Measurements from ENCODE around the gene MSRB2.

The MSRB2 gene

DNA sequence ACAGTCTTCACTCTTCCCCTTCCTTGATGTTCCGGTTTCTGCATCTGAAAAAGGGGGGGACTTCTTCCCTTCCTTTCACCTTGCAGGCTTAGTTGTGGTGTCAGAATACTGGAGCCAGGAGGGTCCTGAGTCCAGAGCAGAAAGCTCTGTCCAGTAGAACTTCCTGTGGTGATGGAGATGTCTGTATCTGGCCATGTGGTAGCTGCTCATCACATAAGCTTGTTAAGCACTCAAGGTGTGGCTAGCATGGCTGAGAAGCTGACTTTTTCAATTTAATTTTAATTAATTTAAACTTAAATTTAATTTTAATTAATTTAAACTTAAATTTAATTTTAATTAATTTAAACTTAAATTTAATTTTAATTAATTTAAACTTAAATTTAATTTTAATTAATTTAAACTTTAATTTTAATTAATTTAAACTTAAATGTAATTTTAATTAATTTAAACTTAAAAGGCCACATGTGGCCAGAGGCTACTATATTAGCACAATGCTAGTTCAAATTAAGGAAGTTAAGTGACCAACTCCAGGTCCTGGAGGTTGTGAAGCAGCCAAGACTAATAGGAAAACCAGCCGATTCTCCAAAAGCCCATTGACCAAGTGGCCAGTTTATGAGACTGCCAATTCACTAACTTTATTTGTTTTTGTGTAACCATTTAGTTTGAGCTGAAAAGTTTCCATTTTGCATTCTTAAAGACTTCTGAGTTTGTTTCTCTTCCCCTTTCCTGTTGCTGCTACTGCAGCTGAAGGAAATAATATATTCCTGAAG, 16.3 kb downstream of the MSRB2 start:
- DNase-seq (ENCODE audit: low read depth), result no peak

DNA sequence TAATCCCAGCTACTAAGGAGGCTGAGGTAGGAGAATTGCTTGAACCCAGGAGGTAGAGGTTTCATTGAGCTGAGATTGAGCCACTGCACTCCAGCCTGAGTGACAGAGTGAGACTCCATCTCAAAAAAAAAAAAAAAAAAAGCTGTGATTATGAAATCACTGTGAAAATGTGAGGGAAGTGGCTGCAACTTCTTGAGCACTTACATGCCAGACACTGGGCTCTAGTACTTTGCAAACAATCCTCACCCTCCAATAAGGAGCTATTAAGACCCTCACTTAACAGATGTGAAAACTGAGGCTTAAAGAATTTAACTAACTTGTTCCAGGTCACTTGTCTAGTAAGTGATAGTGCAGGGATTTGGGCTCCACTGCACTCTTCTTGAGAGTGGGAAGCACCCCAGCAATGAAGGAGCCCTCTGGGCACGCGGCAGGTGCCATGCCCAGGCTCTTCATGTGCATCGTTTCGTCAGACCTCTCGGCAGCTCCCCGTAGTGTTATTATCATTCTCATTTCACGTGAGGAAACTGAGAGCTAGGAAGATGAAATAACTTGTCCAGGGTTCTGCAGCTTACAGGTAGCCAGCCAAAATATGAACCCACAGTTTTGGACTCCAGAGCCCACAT, 19.0 kb downstream of the MSRB2 start:
- DNase-seq (ENCODE audit: low read depth), result no peak

DNA sequence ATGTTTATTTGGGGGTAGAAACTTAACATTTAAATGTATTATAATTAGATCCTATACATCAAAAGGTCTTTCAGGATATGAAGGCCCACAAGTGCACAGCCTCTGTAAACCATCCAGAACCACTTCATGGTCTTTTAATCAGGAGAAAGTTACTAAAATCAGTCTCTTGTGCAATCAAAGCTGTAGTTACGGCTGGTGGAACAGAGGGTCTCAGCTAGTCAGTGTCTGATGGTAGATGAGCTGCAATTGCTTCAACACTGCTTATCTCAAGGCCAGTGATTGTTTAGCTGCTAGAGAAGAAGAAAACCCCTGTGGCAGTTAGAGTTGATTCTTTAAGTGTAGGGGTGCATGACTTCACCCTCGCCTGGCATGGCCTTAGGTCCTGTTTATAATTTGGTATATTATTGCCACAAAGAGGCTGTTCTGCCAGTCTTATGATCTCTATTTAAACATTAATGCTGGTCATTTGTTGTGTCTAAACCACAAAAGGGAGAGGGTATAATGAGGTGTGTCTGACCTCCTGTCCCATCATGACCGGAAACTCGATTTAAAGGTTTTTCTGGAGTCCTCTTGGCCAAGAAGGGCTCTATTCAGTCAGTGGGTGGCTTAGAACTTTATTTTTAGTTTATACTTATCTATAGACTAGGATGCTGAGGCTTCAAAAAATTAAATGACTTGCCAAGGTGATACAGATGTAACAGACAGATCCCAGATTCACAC, 21.3 kb downstream of the MSRB2 start:
- DNase-seq (ENCODE audit: low read depth), result no peak

DNA sequence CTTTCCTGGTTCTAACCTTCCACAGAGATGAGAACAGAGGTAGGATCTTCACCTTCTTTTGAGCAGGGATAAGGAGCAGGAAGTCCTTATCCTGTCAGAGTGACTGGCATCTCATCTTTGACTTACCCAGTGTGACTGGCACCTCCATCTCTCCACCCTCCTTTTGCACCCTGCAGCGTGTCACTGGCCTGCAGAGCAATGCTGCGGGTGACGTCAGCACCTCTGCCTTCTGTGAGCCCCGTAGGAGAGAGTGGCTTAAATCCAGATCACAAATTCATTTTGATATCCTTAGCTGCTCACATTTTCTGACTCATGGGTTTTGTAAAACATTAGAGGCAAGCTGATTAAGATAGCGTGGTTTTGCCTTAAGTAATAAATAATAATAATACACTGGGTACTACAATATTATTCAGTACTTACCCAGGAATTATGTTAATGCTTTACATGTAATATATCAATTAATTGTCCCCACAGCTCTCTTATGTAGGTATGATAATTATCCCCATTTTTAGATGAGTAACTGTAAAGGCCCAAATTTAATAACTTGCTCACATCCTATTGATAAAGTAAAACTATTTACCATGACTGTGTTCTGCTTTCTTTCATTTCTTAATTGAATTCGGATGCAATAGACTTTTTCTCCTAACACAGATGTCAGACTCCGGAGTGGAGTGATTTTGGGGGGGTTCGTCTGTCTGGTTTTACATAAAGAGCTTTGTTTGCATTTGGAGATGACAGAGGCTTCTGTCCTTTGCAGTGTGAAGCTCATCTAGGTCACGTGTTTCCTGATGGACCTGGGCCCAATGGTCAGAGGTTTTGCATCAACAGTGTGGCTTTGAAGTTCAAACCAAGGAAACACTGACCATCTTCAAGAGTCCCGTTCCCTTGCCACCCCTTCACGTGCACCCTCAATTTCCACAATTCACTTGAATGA, 24.9 kb downstream of the MSRB2 start:
- no peak for DNase-seq (ENCODE audit: low read depth)

DNA sequence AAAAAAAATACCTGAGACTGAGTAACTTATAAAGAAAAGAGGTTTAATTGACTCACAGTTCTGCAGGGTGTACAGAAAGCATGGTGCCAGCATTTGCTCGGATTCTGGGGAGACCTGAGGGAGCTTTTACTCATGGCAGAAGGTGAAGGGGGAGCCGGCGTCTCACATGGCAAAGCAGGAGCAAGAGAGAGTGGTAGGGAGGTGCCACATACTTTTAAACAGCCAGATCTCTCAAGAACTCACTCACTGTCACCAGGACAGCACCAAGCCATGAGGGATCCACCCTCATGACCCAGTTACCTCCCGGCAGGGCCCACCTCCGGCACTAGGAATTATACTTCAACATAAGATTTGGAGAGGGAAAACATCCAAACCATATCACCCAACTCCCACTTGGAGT, 25.8 kb downstream of the MSRB2 start:
- no peak for DNase-seq (ENCODE audit: low read depth)

DNA sequence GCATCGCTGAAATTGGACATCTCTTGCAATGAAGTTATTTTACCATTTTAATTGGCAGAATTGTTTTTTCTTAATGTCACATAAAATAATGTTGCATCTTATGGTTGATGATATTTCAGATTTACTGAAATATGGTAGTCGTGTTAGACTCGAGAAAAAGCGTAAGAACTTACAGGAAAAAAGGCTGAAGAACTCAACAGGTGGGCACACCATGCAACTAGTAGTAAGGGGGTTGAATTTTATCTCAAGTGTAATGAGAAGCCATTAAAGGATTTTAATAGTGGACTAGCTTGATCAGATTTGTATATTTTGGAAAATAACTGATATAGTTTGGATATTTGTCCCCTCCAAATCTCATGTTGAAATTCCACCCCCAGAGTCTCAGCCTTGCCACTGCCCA, 41.1 kb downstream of the MSRB2 start:
- DNase-seq (ENCODE audit: low read depth), result no peak

DNA sequence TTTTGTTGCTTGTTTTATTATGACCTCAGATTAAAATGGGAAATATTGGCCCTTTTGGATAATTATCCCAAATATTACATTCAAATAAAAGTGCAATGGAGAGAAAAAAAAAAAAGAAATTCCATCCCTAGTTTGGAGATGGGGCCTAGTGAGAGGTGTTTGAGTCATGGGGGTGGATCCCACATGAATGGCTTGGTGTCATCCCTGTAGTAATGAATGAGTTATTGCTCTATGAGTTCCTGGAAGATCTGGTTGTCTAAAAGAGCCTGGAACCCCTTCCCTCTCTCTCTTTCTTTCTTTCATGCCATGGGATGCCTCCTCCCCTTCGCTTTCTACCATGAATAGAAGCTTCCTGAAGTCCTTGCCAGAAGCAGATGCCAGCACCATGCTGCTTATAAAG, 44.3 kb downstream of the MSRB2 start:
- DNase-seq (ENCODE audit: low read depth), result no peak

DNA sequence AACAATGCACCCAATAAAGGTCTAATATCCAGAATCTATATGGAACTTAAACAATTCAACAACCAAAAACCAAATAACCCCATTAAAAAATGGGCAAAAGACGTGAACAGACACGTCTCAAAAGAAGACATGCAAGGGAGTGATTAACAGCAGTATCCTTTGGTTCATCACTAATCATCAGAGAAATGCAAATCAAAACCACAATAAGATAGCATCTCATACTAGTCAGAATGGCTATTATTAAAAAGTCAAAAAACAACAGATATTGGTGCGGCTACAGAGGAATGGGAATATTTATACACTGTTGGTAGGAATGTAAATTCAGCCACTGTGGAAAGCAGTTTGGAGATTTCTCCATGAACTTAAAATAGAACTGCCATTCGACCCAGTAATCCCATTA, 46.6 kb downstream of the MSRB2 start:
- DNase-seq (ENCODE audit: low read depth), result no peak

DNA sequence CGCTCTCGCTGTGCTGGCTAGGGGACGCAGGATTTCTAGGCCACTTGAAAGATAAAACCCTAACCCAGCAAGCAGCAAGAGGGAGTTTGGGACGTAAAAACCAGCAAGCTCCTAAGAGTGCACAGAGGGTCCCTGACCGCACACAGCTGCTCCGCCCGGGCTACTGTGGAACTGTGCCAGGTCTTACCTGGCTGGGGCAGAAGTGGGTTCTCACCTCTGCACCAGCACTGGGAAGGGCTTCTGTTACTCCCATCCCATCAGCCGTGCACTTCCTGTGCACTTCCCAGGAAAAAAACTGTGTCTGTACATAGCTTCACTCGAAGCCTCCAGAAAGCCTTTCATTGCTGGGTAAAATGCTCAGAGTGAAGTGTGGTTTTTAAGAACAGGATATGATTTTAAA, 50.9 kb downstream of the MSRB2 start:
- DNase-seq (ENCODE audit: low read depth), result no peak

DNA sequence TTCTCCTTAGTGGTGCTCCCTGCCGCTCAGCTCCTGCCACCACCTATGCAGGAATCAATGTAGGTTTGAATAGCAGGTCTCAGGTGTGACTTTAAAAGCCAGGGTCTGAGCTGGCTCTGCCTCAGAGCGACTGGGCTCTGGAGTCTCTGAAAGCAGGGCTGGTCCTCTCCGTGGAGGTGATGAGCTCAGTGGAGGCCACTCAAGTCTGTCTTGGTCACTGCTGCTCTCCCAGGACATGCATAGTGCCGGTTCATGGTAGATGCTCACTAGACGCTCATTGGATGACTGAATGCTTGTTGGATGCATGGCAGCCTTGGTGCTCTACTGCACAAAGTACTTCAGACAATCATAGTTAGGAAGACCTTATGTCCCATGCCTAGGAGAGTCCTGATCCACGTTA, 51.7 kb downstream of the MSRB2 start:
- no peak for DNase-seq (ENCODE audit: low read depth)

DNA sequence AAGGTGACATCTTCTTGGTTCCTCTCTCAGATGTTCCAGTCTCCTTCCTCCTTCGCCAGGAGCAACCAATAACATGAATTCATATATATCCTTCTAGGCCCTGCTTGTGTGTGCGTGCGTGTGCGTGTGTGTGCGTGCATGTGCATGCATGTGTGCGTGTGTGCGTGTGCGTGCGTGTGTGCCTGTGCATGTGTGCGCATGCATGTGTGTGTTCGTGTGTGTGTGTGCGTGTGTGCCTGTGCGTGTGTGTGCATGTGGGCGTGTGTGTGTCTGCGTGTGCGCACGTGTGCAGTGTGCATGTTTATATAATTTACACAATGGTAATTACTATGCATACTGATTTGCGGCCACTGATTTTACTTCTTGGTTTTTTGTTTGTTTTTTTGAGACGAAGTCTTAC, 52.8 kb downstream of the MSRB2 start:
- DNase-seq (ENCODE audit: low read depth), result no peak

DNA sequence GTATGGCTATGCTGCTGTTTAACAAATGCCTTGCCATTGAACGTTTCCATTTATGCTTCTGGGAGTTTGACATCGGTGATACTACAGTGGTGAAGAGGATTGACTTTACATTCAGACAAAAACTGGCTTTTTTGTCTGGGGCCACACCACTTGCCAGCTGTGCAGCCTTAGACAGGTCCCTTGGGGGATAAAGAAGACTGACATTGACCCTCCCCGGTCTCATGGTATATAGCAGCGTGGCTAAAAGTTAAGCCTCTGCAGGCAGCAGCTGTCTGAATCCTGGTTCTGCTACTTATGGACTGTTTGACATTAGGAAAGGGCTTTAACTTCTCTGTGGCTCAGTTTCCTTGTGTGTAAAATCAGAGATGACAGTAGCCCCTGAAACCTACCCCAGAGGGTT, 54.7 kb downstream of the MSRB2 start:
- no peak for DNase-seq (ENCODE audit: low read depth)

DNA sequence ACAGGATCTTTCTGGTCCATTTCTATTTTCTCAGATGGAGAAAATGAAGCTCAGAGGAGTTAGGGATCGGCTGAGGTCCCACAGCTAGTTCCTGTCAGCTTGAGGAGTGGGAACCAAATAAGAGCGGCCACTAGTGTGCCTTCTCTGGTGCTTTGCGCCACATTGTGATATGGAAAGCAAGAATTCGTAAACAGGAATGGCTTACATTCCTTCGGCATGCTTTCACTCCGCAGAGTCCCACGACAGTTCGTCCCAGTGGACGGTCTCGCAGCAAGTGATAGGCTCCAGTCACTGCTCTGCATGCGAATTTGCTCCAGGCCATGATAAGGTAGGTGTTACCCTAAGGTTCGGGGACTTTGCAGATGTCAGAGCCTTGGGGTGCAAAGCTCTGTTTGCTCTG, 55.2 kb downstream of the MSRB2 start:
- DNase-seq (ENCODE audit: low read depth), result no peak

DNA sequence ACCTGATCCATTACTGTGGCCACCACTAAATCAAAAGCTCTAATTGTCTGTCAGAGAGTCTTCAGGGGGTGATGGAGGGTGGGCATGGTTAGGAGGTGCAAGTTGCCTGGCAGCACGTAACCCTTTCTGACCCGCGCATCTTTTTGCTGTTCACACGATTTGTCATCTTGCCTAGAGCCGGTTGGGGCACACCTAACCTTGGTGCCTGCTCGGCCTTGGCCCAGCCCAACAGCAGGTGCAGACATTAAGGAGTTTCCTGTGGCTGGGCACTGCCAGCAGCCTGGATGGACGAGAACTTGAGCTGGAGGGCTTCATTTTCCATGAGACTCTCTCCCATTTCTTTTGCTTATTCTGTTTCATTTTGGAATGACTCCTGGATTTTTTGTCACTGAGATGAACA, 55.7 kb downstream of the MSRB2 start:
- DNase-seq (ENCODE audit: low read depth), result no peak

DNA sequence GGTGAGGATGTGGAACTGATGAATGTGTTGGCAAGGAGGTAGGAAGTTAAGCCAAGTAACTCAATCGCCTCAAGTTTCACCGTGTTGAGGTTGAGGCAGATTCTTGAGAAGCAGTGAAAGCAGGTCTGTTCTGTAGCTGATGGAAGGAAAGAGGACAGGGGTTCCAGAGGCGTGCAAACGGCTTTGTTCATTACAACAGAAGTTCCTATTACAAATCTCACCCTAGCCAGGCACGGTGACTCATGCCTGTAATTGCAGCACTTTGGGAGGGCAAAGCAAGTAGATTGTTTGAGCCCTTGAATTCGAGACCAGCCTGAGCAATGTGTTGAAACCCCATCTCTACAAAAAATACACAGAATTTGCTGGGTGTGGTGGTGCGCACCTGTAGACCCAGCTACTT, 59.8 kb downstream of the MSRB2 start:
- no peak for DNase-seq (ENCODE audit: low read depth)

DNA sequence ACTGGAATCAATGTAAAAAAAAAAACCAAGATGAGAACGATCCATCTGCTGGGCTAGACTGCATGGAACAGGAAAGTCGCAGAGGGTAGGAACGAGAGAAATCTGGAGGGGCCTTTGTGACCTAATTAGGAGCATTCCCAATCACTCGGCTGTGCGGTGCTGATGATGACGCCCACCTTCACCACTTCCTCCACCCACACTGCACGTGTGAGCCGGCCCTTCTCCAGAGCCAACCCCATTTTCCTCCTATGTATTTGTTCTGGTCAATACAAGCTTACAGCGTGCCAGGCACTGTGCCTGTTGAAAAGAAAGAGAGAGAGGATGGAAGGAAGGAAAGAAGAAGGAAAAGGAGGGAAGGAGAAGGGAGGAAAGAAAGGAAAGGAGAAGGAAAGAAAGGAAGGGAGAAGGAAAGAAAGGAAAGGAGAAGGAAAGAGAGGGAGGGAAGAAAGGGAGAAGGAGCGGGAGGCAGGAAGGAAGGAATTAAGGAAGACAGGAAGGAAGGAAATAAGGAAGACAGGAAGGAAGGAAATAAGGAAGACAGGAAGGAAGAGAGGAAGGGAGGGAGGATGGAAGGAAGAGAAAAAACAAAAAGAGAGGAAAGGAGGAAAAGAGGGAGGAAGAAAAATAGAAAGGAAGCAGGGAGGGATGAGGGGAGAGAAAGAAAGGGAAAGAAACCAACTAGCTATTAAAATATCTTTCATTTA, 61.2 kb downstream of the MSRB2 start:
- DNase-seq (ENCODE audit: low read depth), result no peak

DNA sequence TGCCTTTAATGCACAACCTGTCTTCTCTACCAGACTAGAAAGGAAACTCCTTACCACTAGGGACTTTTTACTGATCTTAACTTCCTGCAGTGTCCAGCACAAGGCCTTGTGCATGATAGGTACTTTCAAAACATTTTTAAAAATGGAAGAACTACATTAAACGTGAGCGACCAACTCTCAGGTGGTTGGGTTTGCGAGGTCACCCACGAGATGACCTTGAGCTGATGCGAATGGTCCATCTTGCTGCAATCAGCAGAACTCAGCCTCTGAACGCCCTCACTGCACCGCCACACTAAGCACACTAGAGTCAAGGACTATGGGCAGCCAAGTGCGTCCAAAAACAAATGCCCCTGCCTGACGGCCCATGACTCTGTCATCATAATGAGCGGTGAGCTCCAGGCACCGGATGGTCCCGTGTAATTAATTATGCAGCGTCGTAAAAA, 61.9 kb downstream of the MSRB2 start:
- no peak for DNase-seq (ENCODE audit: low read depth)

DNA sequence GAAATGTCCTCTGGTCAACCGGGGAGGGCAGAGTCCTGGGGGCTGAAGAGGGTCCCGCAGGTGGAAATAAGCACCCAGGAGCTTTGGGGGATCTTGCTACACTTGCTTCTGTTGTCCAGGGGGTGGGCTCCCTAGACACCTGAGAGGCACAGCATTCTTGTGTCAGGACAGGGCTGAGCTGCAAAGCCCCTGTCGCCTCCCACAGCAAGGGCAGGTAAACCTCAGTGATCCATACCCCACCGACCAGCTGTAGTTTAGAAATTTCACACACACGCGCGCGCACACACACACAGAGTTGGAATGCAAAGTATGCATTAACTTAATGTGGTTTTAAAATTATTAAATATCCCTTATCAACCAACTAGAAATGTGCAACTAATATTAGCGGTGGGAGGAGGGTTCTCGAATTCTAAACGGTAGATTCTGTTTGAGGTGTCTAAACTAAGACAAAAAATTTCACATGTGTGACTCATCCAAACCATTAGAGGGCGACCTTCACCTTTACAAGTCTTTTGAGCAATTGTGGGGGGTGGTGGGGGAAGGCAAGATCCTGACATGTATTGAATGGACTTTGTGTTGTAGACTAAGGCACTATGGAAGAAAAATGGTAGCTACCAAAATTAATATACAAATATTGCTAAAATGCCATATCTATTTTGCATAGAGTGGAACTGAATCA, 62.5 kb downstream of the MSRB2 start:
- peak; percentile 12 for DNase-seq (ENCODE audit: low read depth)

DNA sequence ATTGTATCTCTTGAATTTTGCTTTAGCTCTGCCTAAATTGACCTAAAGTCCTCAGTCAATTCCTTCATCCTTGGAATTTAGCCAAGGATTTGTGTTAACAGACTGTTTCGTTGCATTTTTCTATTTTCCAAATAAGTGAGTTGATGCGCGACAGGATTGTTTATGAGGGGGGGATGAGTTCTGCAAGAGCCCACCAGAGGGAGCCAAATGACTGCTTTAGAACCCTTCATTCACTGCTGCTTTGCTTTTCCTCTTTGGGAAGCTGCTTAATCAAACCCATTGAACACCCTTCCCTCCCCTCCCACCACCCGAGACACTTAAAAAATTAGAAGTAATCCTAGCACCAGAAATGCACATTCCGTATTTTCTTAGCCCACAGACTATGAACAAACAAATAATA, 63.0 kb downstream of the MSRB2 start:
- peak; percentile 29 for DNase-seq (ENCODE audit: low read depth)

DNA sequence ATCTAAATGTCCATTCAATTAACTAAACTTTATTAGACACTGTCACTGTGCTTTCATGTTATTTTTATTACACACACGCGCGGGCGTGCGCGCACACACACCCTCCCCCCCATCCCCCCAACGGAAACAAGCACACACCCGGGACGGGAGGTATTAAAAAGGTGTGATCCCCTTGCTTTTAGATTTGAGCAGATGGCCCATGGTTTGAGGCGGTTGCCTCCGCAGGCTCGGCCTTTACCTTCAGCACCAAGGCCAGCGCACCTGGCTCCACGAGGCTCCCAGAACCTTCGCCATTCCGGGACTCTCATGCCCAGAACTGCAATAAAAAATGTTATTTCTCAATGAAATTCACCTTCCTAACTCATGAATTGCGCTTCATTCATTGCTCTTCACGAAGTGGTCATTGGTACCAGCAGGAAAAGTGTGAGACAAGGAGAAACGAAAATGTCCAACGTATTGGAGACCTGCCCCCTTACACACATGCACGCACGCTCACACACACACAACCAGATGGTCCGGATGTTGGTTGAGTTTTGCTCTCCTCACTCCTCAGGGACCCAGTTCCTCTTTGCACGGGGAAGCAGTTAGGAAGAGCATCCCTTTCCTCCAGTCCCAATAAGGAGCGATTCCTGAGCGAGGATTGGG, 76.0 kb downstream of the MSRB2 start:
- DNase-seq (ENCODE audit: low read depth), result no peak

Data from CMK (cell line).